Measurements from ENCODE around the gene KLHL24.
"Not testable (repeated sequence)": the region's sequence is repeated elsewhere in the genome, so short reads cannot be mapped to it uniquely, and the experiment has no call there.

Gene KLHL24

DNA sequence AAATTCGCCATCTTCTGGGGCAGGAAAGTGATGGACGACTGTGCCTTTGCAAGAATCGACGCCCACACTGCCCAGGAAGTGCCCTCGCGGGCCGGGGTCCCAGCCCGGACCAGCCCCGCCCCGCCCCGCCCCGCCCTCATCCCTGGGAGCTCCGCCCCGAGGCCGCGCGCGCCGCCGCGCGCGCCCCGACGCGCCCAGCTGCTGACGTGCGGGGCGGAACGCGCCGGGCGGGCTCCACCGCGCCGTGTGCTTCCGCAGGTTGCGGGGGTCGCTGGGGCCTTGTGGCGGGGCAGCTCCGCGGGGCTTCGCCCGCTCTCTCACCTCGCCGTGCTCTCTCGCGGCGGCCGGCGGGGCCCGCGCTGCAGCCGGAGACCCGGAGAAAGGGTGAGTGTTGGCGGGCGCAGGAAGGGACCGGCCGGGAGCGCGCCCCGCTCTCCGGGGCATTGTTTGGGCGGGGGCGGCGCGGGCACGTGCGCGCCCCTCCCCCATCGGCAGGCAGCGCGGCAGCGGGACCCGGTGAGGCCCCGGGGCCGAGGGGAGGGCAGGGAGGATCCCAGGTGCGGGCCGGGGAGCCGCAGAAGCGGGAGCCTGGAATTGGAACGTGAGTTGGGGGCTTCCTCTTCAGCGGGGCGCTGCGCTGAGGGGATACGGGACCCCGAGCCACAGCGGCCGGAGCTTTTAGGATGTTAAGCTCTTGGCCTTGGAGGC is 62.3 kb downstream of the KLHL24 start, which contains the start of gene YEATS2:
YEATS2 (plus strand) TSS at position 188 of the 708 bp plus-strand sequence. CDS start 17,366 bp downstream, outside the sequence.
- peak; percentile 71 to 79 for DNase-seq

DNA sequence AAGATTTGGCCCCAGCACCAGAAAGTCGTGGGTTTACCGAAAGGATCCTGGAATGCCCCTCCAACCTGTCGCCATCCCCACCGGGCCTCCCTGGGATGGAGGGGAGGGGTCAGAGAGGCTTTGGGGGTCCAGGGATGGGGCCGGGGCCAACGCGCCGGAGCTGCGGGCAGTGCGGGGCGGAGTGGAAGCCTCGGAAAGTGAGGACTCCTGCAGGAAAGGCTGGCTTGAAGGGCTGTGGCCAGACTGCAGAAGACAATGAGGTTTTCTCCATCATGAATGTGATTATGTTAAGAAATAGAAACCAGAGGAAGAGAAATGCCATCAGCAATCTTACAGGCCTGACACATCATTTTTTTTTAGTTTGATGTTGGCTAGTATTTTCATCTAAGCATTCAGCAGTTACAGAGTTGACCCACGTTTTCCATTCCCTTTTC is 62.9 kb downstream of the KLHL24 start:
- peak; percentile 19 to 23 for DNase-seq

DNA sequence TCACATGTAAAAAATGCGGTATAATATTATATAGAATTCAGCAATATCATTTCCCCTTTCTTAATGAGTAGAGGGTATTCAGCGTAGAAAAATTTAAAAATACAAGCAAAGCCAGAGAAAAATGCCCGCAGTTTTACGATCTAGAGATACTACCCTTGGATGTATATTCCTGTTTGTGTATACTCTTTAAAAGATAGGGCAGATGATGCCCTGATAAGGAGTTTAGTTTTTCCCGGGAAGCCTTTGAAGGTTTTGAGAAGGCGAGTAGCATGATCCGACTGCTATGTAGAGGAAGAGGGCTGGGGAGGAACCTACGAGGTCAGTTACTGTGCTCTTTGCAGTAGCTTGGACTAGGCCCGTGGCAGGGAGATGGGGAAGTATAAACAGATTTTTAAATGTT is 63.3 kb downstream of the KLHL24 start:
- DNase-seq = no peak

DNA sequence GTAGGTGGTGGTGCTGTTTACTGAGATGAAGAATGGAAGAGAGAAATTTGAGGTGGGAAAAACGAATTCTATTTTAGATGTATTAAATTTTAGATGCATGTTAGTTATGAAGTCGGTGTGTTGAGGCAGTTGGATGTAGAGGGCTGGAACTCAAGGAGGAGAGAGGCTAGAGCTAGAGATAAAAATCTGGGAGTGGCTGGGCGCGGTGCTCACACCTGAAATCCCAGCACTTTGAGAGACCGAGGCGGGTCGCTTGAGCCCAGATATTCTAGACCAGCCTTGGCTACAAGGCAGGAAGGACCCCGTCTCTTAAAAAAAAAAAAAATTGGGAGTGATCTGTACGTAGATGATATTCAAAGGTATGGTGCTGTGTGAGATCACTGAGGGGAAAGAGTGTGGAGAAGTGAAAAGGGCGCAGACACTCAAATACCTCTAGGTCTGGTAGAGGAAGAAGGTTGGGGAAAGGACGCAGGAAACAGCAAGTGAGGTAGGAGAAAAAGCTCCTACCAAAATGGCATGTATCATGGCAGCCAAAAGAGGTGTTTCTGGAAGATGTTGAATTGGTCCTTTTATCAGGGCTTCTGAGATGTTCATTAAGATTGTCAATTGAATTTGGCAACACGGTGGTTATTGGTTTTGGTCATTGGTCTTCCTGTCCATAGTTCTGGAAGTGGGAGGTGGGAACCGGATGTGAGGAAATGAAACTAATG is 64.0 kb downstream of the KLHL24 start:
- no peak for DNase-seq

DNA sequence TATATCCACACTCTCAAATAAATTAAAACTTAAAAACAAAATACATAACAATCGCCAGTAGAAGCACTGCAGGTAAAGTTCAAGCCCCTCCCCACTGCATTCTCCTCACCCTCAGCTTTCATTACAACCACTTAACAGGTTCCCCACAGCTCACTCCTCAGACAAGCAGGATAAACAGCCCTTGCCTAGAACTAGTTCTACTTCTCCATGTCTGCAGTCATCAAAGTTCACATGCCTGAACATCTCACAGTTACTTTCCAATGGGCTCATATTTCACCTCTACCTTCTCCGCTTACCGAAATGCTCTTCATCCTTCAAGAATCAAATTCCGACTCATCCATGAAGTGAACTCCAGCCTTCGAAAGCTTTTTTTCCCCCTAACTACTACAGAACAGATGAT is 66.3 kb downstream of the KLHL24 start:
- DNase-seq = no peak

DNA sequence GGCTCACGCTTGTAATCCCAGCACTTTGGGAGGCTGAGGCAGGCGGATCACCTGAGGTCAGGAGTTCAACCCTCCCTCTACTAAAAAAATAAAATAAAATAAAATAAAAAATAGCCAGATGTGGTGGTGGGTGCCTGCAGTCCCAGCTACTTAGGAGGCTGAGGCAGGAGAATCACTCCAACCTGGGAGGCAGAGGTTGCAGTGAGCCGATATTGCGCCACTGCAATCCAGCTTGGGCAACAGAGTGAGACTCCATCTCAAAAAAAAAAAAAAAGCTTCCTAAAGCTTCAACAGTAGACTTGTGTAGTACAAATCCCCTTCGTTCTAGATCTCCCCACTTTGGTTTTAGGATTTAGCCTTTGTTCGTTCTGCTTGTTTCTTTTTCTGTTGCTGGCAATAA is 68.5 kb downstream of the KLHL24 start:
- DNase-seq = not testable (repeated sequence)

- no peak for DNase-seq
Observed at GRCh38 chr3:183710231-183710630, 74.8 kb downstream of the KLHL24 start.

DNA sequence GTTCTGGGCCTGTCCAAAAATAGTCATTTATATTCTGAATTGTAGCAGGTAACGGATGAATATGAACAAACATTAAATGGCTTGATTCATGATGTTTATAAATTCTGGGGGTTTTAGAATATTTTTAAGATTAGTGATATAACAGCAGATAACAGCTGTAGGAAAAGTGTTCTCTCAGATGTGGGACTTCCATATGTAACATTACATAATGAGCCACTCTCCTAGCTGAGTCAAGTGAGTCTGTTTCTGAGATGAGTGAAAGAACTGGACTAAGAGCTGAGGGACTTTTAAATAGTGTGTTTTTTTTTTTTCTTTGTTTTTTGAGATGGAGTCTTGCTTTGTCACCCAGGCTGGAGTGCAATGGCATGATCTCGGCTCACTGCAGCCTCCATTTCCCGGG is 76.1 kb downstream of the KLHL24 start:
- no peak for DNase-seq

- no peak for DNase-seq
Observed at GRCh38 chr3:183714622-183715021, 79.2 kb downstream of the KLHL24 start.

DNA sequence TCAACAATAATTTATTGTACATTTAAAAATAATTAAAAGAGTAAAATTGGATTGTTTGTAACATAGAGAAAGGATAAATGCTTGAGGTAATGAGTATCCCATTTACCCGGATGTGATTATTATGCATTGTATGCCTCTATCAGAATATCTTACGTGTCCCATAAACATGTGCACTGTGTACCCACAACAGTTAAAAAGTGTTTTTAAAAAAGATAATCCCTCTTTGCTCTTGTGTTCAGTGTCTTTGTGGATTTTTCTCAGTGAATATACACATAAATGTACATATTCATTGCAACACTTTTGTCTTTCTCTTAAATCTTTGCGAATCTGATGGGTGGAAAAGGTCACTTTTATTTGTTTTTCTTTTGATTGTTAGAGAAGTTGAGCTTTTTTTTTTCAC is 82.6 kb downstream of the KLHL24 start:
- DNase-seq = no peak

DNA sequence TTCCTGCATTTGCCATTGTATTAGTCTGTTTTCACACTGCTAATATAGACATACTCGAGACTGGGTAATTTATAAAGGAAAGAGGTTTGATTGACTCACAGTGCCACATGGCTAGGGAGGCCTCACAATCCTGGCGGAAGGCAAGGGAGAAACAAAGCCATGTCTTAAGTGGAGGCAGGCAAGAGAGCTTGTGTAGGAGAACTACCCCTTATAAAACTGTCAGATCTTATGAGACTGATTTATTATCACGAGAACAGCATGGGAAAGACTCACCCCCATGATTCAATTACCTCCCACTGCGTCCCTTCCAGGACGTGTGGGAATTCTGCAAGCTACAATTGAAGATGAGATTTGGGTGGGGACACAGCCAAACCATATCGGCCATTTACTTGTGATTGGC is 90.0 kb downstream of the KLHL24 start:
- DNase-seq = no peak

- no peak for DNase-seq
Observed at GRCh38 chr3:183728204-183728603, 92.8 kb downstream of the KLHL24 start.

DNA sequence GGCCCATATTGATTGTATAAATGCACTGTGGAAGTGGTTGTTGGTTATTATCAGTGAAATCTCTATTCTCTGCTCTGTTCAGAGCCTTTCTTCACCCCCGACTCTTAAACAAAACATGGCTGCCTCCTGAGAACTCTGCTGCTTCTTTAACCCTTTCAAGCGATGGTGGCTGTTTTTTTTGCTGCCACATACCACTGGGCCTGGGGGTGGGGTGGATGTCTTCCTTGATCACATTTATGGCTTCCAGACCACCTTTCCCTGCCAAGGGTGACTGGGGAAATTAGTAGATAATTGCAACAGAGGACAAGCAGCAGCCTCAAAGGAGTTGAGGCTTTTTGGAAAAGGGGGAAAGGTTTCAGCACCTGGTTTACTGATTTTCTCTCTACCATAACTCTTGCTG is 94.9 kb downstream of the KLHL24 start:
- DNase-seq = no peak

DNA sequence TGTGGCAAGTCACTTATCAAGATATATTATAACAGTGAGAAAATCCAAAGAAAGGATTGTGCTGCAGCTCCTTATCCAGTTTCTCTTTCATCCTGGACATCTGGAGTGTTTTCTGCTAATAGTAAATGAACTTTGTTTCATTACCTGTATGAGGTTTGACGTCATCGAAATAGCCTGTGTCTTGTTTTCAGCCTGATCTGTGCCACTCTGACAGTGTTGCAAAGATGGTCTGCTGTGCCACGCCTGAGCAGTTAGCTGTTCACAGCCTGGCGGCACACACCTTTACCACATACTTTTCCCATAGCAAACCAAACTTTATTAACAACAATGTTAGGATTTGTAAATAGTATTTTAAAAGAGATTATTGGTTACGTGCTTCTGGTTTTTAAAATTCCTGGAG is 96.2 kb downstream of the KLHL24 start:
- no peak for DNase-seq

- no peak for DNase-seq
Observed at GRCh38 chr3:183733553-183733952, 98.1 kb downstream of the KLHL24 start.
